CD4-positive, alpha-beta T cell treated with Interleukin-4 for 1 hour (primary cell): ENCODE data around the gene LDLRAD4.

Source experiments
- DNase-seq, 2 donors: peaks; one replicate each; pipeline ENCODE4 v3.0.0-alpha.2; 2020 to 2022

LDLRAD4 gene

GRCh38 chr18:13218368-13218991 lies at the start of gene LDLRAD4:
Gene LDLRAD4, plus strand, starts transcription at chr18:13218760.
- peak; percentile 42 to 45 for DNase-seq

GRCh38 chr18:13173578-13174145 lies 44.9 kb upstream of the LDLRAD4 start:
- DNase-seq = no peak

GRCh38 chr18:13175266-13175665 lies 43.3 kb upstream of the LDLRAD4 start:
- DNase-seq = no peak

- no peak for DNase-seq
Measured at GRCh38 chr18:13175754-13176210, 42.8 kb upstream of the LDLRAD4 start.

- peak in 1 of 2 donors; percentile 25 for DNase-seq
Measured at GRCh38 chr18:13176847-13177246, 41.7 kb upstream of the LDLRAD4 start.

- no peak for DNase-seq
Measured at GRCh38 chr18:13178197-13178596, 40.4 kb upstream of the LDLRAD4 start.

- no peak for DNase-seq
Measured at GRCh38 chr18:13178976-13179375, 39.6 kb upstream of the LDLRAD4 start.

GRCh38 chr18:13179566-13180113 lies 38.9 kb upstream of the LDLRAD4 start:
- no peak for DNase-seq

GRCh38 chr18:13180614-13181375 lies 37.8 kb upstream of the LDLRAD4 start:
- DNase-seq = no peak

- DNase-seq = no peak
Measured at GRCh38 chr18:13181765-13182164, 36.8 kb upstream of the LDLRAD4 start.

- DNase-seq = no peak
Measured at GRCh38 chr18:13183359-13183758, 35.2 kb upstream of the LDLRAD4 start.

GRCh38 chr18:13183790-13184189 lies 34.8 kb upstream of the LDLRAD4 start:
- DNase-seq = no peak

- DNase-seq = no peak
Measured at GRCh38 chr18:13184396-13184795, 34.2 kb upstream of the LDLRAD4 start.

- no peak for DNase-seq
Measured at GRCh38 chr18:13185675-13186198, 32.8 kb upstream of the LDLRAD4 start.

- DNase-seq = no peak
Measured at GRCh38 chr18:13186687-13187086, 31.9 kb upstream of the LDLRAD4 start.

- no peak for DNase-seq
Measured at GRCh38 chr18:13187498-13187897, 31.1 kb upstream of the LDLRAD4 start.

GRCh38 chr18:13191031-13191430 lies 27.5 kb upstream of the LDLRAD4 start:
- no peak for DNase-seq

GRCh38 chr18:13191779-13192178 lies 26.8 kb upstream of the LDLRAD4 start:
- no peak for DNase-seq

GRCh38 chr18:13192970-13193369 lies 25.6 kb upstream of the LDLRAD4 start:
- no peak for DNase-seq

GRCh38 chr18:13194239-13194638 lies 24.3 kb upstream of the LDLRAD4 start:
- no peak for DNase-seq

- no peak for DNase-seq
Measured at GRCh38 chr18:13198701-13199100, 19.9 kb upstream of the LDLRAD4 start.

GRCh38 chr18:13199169-13199568 lies 19.4 kb upstream of the LDLRAD4 start:
- DNase-seq = no peak

GRCh38 chr18:13201292-13201691 lies 17.3 kb upstream of the LDLRAD4 start:
- DNase-seq = no peak

- no peak for DNase-seq
Measured at GRCh38 chr18:13202571-13202970, 16.0 kb upstream of the LDLRAD4 start.
